Activated naive CD8-positive, alpha-beta T cell treated with anti-CD3 and anti-CD28 coated beads, Interleukin-2, amount 50 U/mL, for 24 hours (primary cell): ENCODE results near the gene CCDC68.
"Not testable (repeated sequence)": the region's sequence is repeated elsewhere in the genome, so short reads cannot be mapped to it uniquely, and the experiment has no call there.

ENCODE experiments used
- ATAC-seq: fragments of 150-1000 bp; cut with Tn5 transposase; one replicate; pipeline ENCODE4 v1.10.0; 2021
- DNase-seq: peaks from one replicate; pipeline ENCODE4 v3.0.0; 2021
- H3K27ac Mint-ChIP-seq: one replicate; pipeline ENCODE4 v1.8.0; 2021; ENCODE audit warnings: mild to moderate bottlenecking, mixed read lengths
- H3K27me3 Mint-ChIP-seq: one replicate; pipeline ENCODE4 v1.8.0; 2021; ENCODE audit warnings: mixed read lengths
- H3K36me3 Mint-ChIP-seq: one replicate; pipeline ENCODE4 v1.8.0; 2021; ENCODE audit warnings: low read depth, mixed read lengths
- H3K4me1 Mint-ChIP-seq: one replicate; pipeline ENCODE4 v1.8.0; 2021; ENCODE audit warnings: mixed read lengths
- H3K4me3 Mint-ChIP-seq: one replicate; pipeline ENCODE4 v1.8.0; 2021; ENCODE audit warnings: mild to moderate bottlenecking, moderate library complexity, mixed read lengths
- H3K9me3 Mint-ChIP-seq: one replicate; pipeline ENCODE4 v1.8.0; 2021; ENCODE audit warnings: mixed read lengths

CCDC68 gene

DNA sequence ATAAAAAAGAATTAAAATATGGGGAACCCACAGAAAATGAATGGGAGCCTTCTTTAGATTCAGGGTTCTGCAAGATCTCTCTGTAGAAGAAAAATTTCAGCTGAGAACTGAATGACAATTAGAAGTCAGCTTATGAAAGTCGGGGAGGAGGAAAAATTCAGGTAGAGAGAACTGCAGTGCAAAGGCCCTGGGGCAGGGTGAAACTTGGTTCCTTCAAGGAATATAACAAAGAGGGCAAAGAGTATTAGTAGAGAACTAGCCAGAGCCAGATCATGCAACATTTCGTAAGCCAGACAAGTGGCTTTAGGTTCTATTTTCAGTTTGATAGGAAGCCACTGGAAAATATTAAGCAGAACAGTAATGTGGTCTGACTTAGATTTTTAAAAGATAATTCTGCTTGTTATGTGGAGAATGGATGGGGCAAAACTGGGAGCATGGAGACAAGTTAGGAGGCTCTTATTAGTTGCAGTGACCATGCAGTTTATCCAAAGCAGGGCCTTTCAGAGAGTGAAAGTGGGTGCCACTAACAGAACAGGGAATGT, 103.1 kb downstream of the CCDC68 start:
- ATAC-seq: no peak
- Mint-ChIP-seq H3K27ac (no peak overlapping the region), H3K27me3 (no peaks in the 10 kb centered on the region), H3K4me1 (peaks cover 7% of the 10 kb centered on the region), H3K9me3 (no peaks in the 10 kb centered on the region), H3K4me3 (no peak overlapping the region), H3K36me3 (no peaks in the 10 kb centered on the region)
- no peak for DNase-seq

DNA sequence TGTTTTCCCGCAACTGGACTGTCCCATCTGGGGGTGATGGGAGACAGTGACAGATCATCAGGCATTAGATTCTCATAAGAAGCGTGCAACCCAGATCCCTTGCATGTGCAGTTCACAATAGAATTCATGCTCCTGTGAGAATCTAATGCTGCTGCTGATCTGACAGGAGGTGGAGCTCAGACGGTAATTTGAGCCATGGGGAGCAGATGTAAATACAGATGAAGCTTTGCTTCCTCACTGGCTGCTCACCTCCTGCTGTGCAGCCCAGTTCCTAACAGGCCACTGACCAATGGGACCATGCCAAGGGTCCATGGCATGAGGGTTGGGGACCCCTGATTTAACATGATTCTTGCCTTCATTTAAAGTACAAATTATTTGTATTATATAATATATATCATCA, 104.2 kb downstream of the CCDC68 start:
- H3K27me3 Mint-ChIP-seq, H3K9me3 Mint-ChIP-seq, H3K4me3 Mint-ChIP-seq, ATAC-seq, H3K36me3 Mint-ChIP-seq, H3K4me1 Mint-ChIP-seq, DNase-seq, H3K27ac Mint-ChIP-seq: not testable (repeated sequence)

DNA sequence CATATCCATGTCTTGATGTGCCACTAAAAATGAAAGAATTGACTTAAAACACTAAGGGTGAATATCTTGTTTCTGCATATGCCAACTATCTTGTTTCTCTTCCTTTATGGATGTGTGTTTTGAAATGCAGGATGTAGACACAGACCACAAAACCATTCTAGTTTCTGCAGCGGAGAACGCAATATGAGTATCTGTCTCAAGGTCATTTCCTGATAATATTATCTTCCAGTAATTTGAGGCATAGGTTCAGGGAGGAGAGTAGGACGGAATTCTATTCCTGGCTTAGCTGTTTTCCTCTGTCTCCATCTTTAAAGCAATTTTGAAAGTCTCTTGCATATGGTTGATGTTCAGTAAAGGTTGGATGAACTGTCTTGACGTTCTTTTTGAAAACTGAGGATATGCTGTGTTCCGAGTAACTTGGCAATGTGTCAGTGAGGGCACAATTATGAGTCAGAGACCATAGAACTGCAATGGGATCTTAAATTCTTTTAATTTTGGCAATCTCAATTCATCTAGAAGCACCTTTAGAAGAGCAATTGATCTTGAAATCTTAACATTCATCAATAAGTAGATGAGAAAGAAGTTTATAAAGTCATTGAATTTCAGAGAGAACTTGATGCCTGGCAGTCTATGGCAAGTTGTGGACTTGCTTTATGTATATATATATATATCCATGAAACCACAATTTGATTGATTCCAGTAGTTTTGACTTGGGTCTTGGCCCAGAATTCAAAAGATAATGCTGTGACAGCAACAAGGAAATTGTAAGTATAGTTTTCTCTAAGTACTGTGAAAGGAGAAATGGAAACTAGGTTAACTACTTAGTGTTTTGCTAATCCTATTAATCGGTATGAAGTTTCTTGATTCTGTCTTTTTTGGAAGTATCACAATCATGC, 106.2 kb downstream of the CCDC68 start:
- no peaks in the 10 kb centered on the region for H3K27me3 Mint-ChIP-seq
- ATAC-seq (no peak), DNase-seq (no peak)
- H3K4me3 Mint-ChIP-seq: no peak overlapping the region
- no peaks in the 10 kb centered on the region for H3K9me3 Mint-ChIP-seq
- peaks cover 7% of the 10 kb centered on the region for H3K4me1 Mint-ChIP-seq
- H3K36me3 Mint-ChIP-seq: no peaks in the 10 kb centered on the region
- H3K27ac Mint-ChIP-seq: no peak overlapping the region
